Choroid plexus epithelial cell (primary cell): ENCODE data around the gene SNCAIP.

Source experiments
- DNase-seq: peaks from one replicate; pipeline ENCODE4 v3.0.0-alpha.2; 2010; ENCODE audit warnings: low read depth
- H3K4me3 ChIP-seq: 2 replicates; pipeline ENCODE4 v1.5.1; 2011; ENCODE audit warnings: low read depth, mild to moderate bottlenecking, control low read depth, low read length, moderate library complexity
- TF ChIP-seq, protein P1 (sequence below): conservative IDR thresholded peaks from 2 replicates; pipeline ENCODE4 v1.5.1; 2011; ENCODE audit warnings: low read depth, mild to moderate bottlenecking, control low read depth, inconsistent platforms, low read length, moderate library complexity

The SNCAIP gene

GRCh38 chr5:122392824-122393223, 80.8 kb downstream of the SNCAIP start:
- DNase-seq = peak; percentile 27
- TF ChIP-seq, protein P1, sequence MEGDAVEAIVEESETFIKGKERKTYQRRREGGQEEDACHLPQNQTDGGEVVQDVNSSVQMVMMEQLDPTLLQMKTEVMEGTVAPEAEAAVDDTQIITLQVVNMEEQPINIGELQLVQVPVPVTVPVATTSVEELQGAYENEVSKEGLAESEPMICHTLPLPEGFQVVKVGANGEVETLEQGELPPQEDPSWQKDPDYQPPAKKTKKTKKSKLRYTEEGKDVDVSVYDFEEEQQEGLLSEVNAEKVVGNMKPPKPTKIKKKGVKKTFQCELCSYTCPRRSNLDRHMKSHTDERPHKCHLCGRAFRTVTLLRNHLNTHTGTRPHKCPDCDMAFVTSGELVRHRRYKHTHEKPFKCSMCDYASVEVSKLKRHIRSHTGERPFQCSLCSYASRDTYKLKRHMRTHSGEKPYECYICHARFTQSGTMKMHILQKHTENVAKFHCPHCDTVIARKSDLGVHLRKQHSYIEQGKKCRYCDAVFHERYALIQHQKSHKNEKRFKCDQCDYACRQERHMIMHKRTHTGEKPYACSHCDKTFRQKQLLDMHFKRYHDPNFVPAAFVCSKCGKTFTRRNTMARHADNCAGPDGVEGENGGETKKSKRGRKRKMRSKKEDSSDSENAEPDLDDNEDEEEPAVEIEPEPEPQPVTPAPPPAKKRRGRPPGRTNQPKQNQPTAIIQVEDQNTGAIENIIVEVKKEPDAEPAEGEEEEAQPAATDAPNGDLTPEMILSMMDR = no peak
- H3K4me3 ChIP-seq = no peak overlapping the region

GRCh38 chr5:122394284-122394930, 82.4 kb downstream of the SNCAIP start:
- no peak overlapping the region for H3K4me3 ChIP-seq
- DNase-seq = peak; percentile 30
- TF ChIP-seq, protein P1 = no peak

GRCh38 chr5:122398016-122398415, 86.0 kb downstream of the SNCAIP start:
- DNase-seq = no peak
- H3K4me3 ChIP-seq = no peak overlapping the region
- TF ChIP-seq, protein P1 = no peak

DNA sequence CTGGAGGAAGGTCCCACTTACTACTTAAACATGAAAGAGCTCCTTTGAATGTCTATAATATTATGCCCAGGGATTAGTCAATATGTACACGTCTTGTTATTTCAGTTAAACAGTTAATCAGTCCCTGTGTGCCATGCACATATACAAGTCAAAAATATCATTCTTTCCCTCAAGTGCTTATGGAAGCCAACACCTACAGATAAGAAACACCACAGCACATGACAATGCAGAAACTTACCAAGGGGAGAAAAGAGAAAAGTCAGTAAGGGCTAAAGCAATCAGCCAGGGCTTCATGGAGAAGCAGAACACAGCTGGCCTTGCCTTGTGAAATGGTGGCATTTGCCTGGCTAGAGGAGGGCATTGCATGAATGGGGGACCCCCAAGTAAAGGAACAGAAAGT, 88.3 kb downstream of the SNCAIP start:
- DNase-seq = no peak
- no peak overlapping the region for H3K4me3 ChIP-seq
- TF ChIP-seq, protein P1 = no peak

GRCh38 chr5:122400938-122401337, 88.9 kb downstream of the SNCAIP start:
- TF ChIP-seq, protein P1 = no peak
- H3K4me3 ChIP-seq = no peak overlapping the region
- DNase-seq = no peak

- no peak overlapping the region for H3K4me3 ChIP-seq
- no peak for DNase-seq
- TF ChIP-seq, protein P1 = no peak
Measured at GRCh38 chr5:122401976-122402725, 90.1 kb downstream of the SNCAIP start.
